ENCODE data around the gene NYNRIN. TPM values are rescaled to one million over a fixed set of nuclear protein-coding genes. Genes with fewer than 3 reads are reported as not detected.
"Not testable (repeated sequence)": the region's sequence is repeated elsewhere in the genome, so short reads cannot be mapped to it uniquely, and the experiment has no call there.

The NYNRIN gene
- 38.3 and 40.0 TPM in 2 replicates for total RNA-seq
- long read RNA-seq, partial matches to known transcripts, result 0 of 14 reads
- long read RNA-seq, other reads (novel, unspliced or antisense), result 14 of 14 reads

DNA sequence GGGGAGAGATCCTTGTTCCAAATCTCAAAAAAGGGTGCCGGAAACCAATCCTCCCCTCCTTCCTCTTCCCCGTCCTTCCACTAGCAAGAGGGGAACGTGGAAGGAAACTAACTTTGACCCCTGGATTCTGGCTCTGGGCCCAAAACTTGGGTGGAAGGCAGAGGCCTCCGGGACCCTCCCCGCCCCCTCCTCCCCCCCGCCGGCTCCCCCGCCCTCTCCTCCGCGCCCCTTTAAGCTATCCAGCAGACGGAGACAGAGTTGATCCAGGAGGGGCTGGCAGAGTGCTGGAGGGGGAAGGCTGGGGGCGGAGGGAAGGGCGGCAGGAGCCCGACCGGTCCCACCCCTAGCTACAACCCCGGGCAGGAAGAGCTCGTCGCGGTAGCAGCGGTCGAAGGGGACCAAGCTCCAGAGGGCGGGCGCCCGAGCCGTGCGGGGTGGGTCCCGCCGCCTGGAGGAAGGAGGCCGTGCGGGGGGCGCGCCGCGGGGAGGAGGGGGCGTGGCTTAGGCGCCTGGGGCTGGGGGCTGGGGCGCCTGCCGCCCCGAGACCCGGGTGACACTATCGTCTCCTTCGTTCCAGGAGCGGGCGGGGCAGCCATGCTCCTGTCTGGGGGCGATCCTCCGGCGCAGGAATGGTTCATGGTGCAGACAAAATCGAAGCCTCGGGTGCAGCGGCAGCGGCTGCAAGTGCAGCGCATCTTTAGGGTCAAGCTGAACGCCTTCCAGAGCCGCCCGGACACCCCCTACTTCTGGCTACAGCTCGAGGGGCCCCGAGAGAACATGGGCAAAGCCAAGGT lies at the start of gene NYNRIN:
NYNRIN (plus strand) TSS at position 351 of the 794 bp plus-strand sequence; CDS start at position 595, 244 bp downstream.
- peak within 1 kb of the TSS; percentile 76 for H3K27ac Mint-ChIP-seq
- H3K4me1 Mint-ChIP-seq (ENCODE audit: low read depth), result peaks cover 26% of the 10 kb centered on the region
- H3K4me3 Mint-ChIP-seq (ENCODE audit: low read depth), result peak within 1 kb of the TSS; percentile 88
- peaks cover 10% of the 10 kb centered on the region for H3K27me3 Mint-ChIP-seq
- H3K9me3 Mint-ChIP-seq (ENCODE audit: low read depth), result no peaks in the 10 kb centered on the region
- no peak for TF ChIP-seq CTCF (IDR thresholded peaks at IDR 0.05; ENCODE audit: unreplicated experiment)
- H3K36me3 Mint-ChIP-seq (ENCODE audit: insufficient read depth), result no peaks in the 10 kb centered on the region
- DNase-seq (ENCODE audit: low spot score, unreplicated experiment), result peak; percentile 49

GRCh38 chr14:24349742-24350141 lies 49.1 kb upstream of the NYNRIN start:
- Mint-ChIP-seq H3K9me3 (ENCODE audit: low read depth) (no peaks in the 10 kb centered on the region), H3K27ac (no peak overlapping the region), H3K4me3 (ENCODE audit: low read depth) (no peak overlapping the region), H3K27me3 (peaks cover 72% of the 10 kb centered on the region), H3K36me3 (ENCODE audit: insufficient read depth) (no peaks in the 10 kb centered on the region), H3K4me1 (ENCODE audit: low read depth) (peaks cover 6% of the 10 kb centered on the region)
- no peak for TF ChIP-seq CTCF (IDR thresholded peaks at IDR 0.05; ENCODE audit: unreplicated experiment)
- no peak for DNase-seq (ENCODE audit: low spot score, unreplicated experiment)

- Mint-ChIP-seq H3K27me3 (peaks cover 63% of the 10 kb centered on the region), H3K36me3 (ENCODE audit: insufficient read depth) (no peaks in the 10 kb centered on the region), H3K4me3 (ENCODE audit: low read depth) (no peak overlapping the region), H3K4me1 (ENCODE audit: low read depth) (peaks cover 6% of the 10 kb centered on the region), H3K27ac (no peak overlapping the region), H3K9me3 (ENCODE audit: low read depth) (no peaks in the 10 kb centered on the region)
- TF ChIP-seq CTCF (IDR thresholded peaks at IDR 0.05; ENCODE audit: unreplicated experiment), result peak; percentile 10
- DNase-seq (ENCODE audit: low spot score, unreplicated experiment), result no peak
Measured at GRCh38 chr14:24351517-24351916, 47.3 kb upstream of the NYNRIN start.

DNA sequence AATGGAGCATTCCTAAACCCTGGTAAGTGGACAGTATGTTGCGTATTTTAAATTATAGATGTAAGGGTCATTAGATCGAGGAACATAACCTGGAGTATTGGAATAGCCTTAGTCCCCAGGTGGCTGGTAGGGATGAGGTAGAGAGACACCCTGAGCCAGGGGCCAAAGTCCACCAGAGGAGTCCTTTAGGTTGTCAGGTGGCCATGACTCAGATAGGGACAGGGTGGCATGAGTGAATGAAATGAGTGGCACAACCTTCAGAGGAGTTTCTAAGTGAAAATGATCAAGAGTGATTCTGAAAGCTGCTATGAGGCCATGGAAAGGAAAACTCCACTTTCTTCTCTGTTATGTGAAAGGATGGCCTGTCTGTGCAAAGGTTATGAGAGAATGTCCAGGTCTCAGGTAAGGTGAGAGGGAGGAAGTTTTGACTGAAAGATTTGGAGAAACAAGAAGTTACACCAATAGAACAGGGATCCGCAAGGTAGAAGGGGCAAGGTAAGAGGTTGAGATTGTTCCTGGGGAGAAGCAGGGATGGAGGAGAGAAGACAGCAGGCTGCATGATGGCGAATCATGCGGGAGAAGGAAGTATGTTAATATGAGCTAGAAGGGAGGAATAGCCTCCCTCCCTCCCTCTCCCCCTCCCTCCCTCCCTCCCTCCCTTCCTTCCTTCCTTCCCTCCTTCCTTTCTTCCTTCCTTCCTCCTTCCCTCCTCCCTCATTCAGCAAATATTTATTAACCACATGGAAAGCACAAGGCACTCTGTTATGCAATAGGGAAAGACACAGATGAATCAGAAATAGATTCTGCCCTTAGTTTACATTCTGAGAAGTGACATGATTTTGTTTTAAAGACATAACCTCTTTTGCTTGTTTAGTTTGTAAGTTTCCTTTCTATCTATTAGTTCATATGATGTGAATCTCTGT lies 45.0 kb upstream of the NYNRIN start:
- no peak for DNase-seq (ENCODE audit: low spot score, unreplicated experiment)
- H3K4me3 Mint-ChIP-seq (ENCODE audit: low read depth), result no peak overlapping the region
- H3K27me3 Mint-ChIP-seq, result peaks cover 62% of the 10 kb centered on the region
- no peak for TF ChIP-seq CTCF (IDR thresholded peaks at IDR 0.05; ENCODE audit: unreplicated experiment)
- no peak overlapping the region for H3K27ac Mint-ChIP-seq
- H3K4me1 Mint-ChIP-seq (ENCODE audit: low read depth), result peaks cover 6% of the 10 kb centered on the region
- H3K36me3 Mint-ChIP-seq (ENCODE audit: insufficient read depth), result no peaks in the 10 kb centered on the region
- no peaks in the 10 kb centered on the region for H3K9me3 Mint-ChIP-seq (ENCODE audit: low read depth)

DNA sequence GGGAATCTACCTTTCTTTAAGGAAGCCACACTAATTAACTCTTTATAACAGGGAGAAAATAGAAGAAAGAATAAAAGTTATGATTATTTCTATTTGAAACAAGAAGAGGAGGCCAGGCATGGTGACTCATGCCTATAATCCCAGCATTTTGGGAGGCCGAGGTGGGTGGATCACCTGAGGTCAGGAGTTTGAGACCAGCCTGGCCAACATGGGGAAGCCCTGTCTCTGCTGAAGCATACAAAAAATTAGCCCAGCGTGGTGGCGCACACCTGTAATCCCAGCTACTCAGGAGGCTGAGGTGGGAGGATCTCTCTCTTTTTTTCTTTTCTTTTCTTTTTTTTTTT lies 44.3 kb upstream of the NYNRIN start:
- H3K27ac Mint-ChIP-seq; H3K4me1 Mint-ChIP-seq (ENCODE audit: low read depth); H3K4me3 Mint-ChIP-seq (ENCODE audit: low read depth); H3K36me3 Mint-ChIP-seq (ENCODE audit: insufficient read depth); H3K9me3 Mint-ChIP-seq (ENCODE audit: low read depth); DNase-seq (ENCODE audit: low spot score, unreplicated experiment): not testable (repeated sequence)
- peaks cover 56% of the 10 kb centered on the region for H3K27me3 Mint-ChIP-seq
